Testis (tissue), 2 donors: ENCODE data around the gene STK36.

Experiments
- CTCF ChIP-seq, 3 experiments: fragments of 450-650 bp in 2 of 3; fragments of 200-600 bp in 1 of 3; sonication (generic) in 1 of 3; IDR thresholded peaks; one replicate each; pipeline ENCODE4 v1.5.1; 2016 to 2019; ENCODE audit warnings: antibody characterized with exemption in 3 of 3, mild to moderate bottlenecking in 2 of 3, moderate library complexity in 1 of 3
- POLR2A ChIP-seq: fragments of 450-650 bp; IDR thresholded peaks from one replicate; pipeline ENCODE4 v1.6.1; 2017; ENCODE audit warnings: antibody characterized with exemption, mild to moderate bottlenecking, moderate library complexity

- no peak for TF ChIP-seq CTCF (IDR thresholded peaks at IDR 0.05)
- TF ChIP-seq POLR2A, result no peak
Measured at GRCh38 chr2:218664653-218665052, 7.2 kb upstream of the STK36 start.
